IMR-90 (cell line): Measurements from ENCODE around the gene CYS1. TPM values are rescaled to one million over a fixed set of nuclear protein-coding genes. Genes with fewer than 3 reads are reported as not detected.

Source experiments
- ATAC-seq: fragments of 200-7000 bp; cut with Tn5 transposase; 2 replicates; pipeline ENCODE4 v1.9.1; 2020; ENCODE audit warnings: low read depth, mild to moderate bottlenecking, moderate library complexity
- BruUV-seq: library from RNA; stranded (reverse); fragments of 400-500 nt; replicated peaks from 2 replicates; lab custom pipeline; 2021; lab: Mats Ljungman, UMichigan
- CTCF ChIA-PET: fragments of 300-600 bp; formaldehyde crosslinking; extraction: SDS; loops from one replicate; lab custom pipeline; 2021; ENCODE audit warnings: antibody characterized with exemption; lab: Yijun Ruan, JAX
- POLR2A ChIA-PET: fragments of 300-600 bp; sonication (Branson Sonifier 250); formaldehyde crosslinking; loops from one replicate; lab custom pipeline; 2022; ENCODE audit warnings: antibody characterized with exemption; ENCODE audit not compliant: unreplicated experiment; lab: Charles Lee
- DNase-seq: peaks from one replicate; pipeline ENCODE4 v3.0.0; 2013
- H2AFZ ChIP-seq: replicated peaks from 2 replicates; pipeline ENCODE3; 2013; ENCODE audit warnings: low read length, mild to moderate bottlenecking; ENCODE audit not compliant: poor library complexity
- H2AK5ac ChIP-seq: 2 replicates; pipeline ENCODE4 v1.6.1; 2013; ENCODE audit warnings: low read depth, low read length, inconsistent platforms
- H2AK9ac ChIP-seq: replicated peaks from 2 replicates; pipeline ENCODE3; 2013; ENCODE audit warnings: mild to moderate bottlenecking, low read depth, low read length, moderate library complexity; ENCODE audit not compliant: poor library complexity
- H2BK120ac ChIP-seq: 2 replicates; pipeline ENCODE4 v1.6.1; 2013; ENCODE audit warnings: low read depth, low read length, inconsistent platforms
- H2BK15ac ChIP-seq: 3 replicates; pipeline ENCODE4 v1.6.1; 2013; ENCODE audit warnings: low read depth, low read length, inconsistent platforms
- H2BK20ac ChIP-seq: 2 replicates; pipeline ENCODE4 v1.6.1; 2013; ENCODE audit warnings: low read depth, mild to moderate bottlenecking, inconsistent platforms, low read length, moderate library complexity
- H2BK5ac ChIP-seq: 2 replicates; pipeline ENCODE4 v1.6.1; 2013; ENCODE audit warnings: mild to moderate bottlenecking, low read depth, low read length, inconsistent platforms; ENCODE audit not compliant: poor library complexity, severe bottlenecking
- H3K14ac ChIP-seq: replicated peaks from 2 replicates; pipeline ENCODE4 v1.6.1; 2013; ENCODE audit warnings: low read depth, low read length, inconsistent platforms
- H3K18ac ChIP-seq: 2 replicates; pipeline ENCODE4 v1.6.1; 2013; ENCODE audit warnings: low read depth, low read length, control low read depth
- H3K23ac ChIP-seq: 2 replicates; pipeline ENCODE4 v1.6.1; 2013; ENCODE audit warnings: low read depth, low read length, inconsistent platforms
- H3K27ac ChIP-seq: 2 replicates; pipeline ENCODE4 v1.5.1; 2013; ENCODE audit warnings: mild to moderate bottlenecking, control low read depth, low read length; ENCODE audit not compliant: insufficient read depth
- H3K27me3 ChIP-seq: 2 replicates; pipeline ENCODE4 v1.6.1; 2013; ENCODE audit warnings: low read length; ENCODE audit not compliant: control insufficient read depth, insufficient read depth
- H3K36me3 ChIP-seq: 2 replicates; pipeline ENCODE4 v1.6.1; 2013; ENCODE audit warnings: low read length, mixed read lengths; ENCODE audit not compliant: control insufficient read depth, insufficient read depth
- H3K4ac ChIP-seq: 2 replicates; pipeline ENCODE4 v1.6.1; 2013; ENCODE audit warnings: low read depth, low read length, inconsistent platforms
- H3K4me1 ChIP-seq: 2 replicates; pipeline ENCODE4 v1.6.1; 2013; ENCODE audit warnings: low read length, mixed read lengths; ENCODE audit not compliant: control insufficient read depth, insufficient read depth
- H3K4me2 ChIP-seq: 2 replicates; pipeline ENCODE4 v1.6.1; 2013; ENCODE audit warnings: low read depth, mild to moderate bottlenecking, control low read depth, low read length, moderate library complexity
- H3K4me3 ChIP-seq: 2 replicates; pipeline ENCODE4 v1.5.1; 2013; ENCODE audit warnings: low read depth, mild to moderate bottlenecking, control low read depth, low read length, moderate library complexity; ENCODE audit not compliant: insufficient read depth
- H3K56ac ChIP-seq: 2 replicates; pipeline ENCODE4 v1.6.1; 2013; ENCODE audit warnings: low read length, inconsistent platforms; ENCODE audit not compliant: insufficient read depth; ENCODE audit errors: extremely low read depth
- H3K79me1 ChIP-seq, 2 experiments: 2 replicates each; pipeline ENCODE4 v1.6.1; 2013; ENCODE audit warnings: low read length in 2 of 2, inconsistent platforms in 1 of 2, low read depth in 1 of 2
- H3K9ac ChIP-seq: 2 replicates; pipeline ENCODE4 v1.6.1; 2013; ENCODE audit warnings: low read depth, low read length, control low read depth
- H3K9me1 ChIP-seq: 2 replicates; pipeline ENCODE4 v1.6.1; 2013; ENCODE audit warnings: low read length, inconsistent platforms; ENCODE audit not compliant: insufficient read depth
- H3K9me3 ChIP-seq: 2 replicates; pipeline ENCODE4 v1.6.1; 2013; ENCODE audit warnings: low read length; ENCODE audit not compliant: control insufficient read depth, insufficient read depth
- H4K20me1 ChIP-seq: 2 replicates; pipeline ENCODE4 v1.6.1; 2013; ENCODE audit warnings: low read length, inconsistent platforms; ENCODE audit not compliant: insufficient read depth
- H4K5ac ChIP-seq: 2 replicates; pipeline ENCODE4 v1.6.1; 2013; ENCODE audit warnings: mild to moderate bottlenecking, low read depth, low read length, control low read depth
- H4K8ac ChIP-seq, 2 experiments: 2 replicates each; pipeline ENCODE4 v1.6.1; 2013; ENCODE audit warnings: low read depth in 2 of 2, low read length in 2 of 2, control low read depth in 1 of 2, inconsistent platforms in 1 of 2
- H4K91ac ChIP-seq: 2 replicates; pipeline ENCODE4 v1.6.1; 2013; ENCODE audit warnings: low read depth, low read length, inconsistent platforms; ENCODE audit not compliant: insufficient read depth
- BHLHE40 ChIP-seq: fragments of 150-350 bp; IDR thresholded peaks from 2 replicates; pipeline ENCODE4 v1.6.1; 2016; ENCODE audit warnings: mild to moderate bottlenecking, low read depth, low read length
- CEBPB ChIP-seq: IDR thresholded peaks from 2 replicates; pipeline ENCODE4 v1.6.1; 2012; ENCODE audit warnings: low read depth, low read length, improper control_type of control experiment
- FOS ChIP-seq: fragments of 150-350 bp; IDR thresholded peaks from 2 replicates; pipeline ENCODE4 v1.6.1; 2016; ENCODE audit warnings: low read depth, low read length
- MAZ ChIP-seq: IDR thresholded peaks from 2 replicates; pipeline ENCODE4 v1.6.1; 2012; ENCODE audit warnings: low read depth, mild to moderate bottlenecking, low read length, improper control_type of control experiment, moderate library complexity, borderline replicate concordance
- MXI1 ChIP-seq: IDR thresholded peaks from 2 replicates; pipeline ENCODE4 v1.6.1; 2012; ENCODE audit warnings: low read depth, mild to moderate bottlenecking, low read length, moderate library complexity, borderline replicate concordance
- RAD21 ChIP-seq: IDR thresholded peaks from 2 replicates; pipeline ENCODE4 v1.6.1; 2012; ENCODE audit warnings: low read length, improper control_type of control experiment
- WGBS, 2 experiments: methylation state at CpG; one replicate each; pipeline versions ENCODE4 v1.1.5 to v1.1.7; 2013; ENCODE audit warnings: missing lambda C conversion rate in 2 of 2; ENCODE audit not compliant: insufficient read length in 1 of 2; ENCODE audit errors: extremely low coverage in 2 of 2; 5-methylcytosine and 5-hydroxymethylcytosine counted together
- dilution Hi-C: fragments of 300-500 bp; cut with HindIII; formaldehyde crosslinking; loops from one replicate; pipeline ENCODE4 v1.14.3; 2018; ENCODE audit warnings: low sequenced_read_pairs; ENCODE audit not compliant: unreplicated experiment
- in situ Hi-C: fragments of 300-500 bp; cut with MboI; formaldehyde crosslinking; loops from 3 replicates; pipeline ENCODE4 v1.14.3; 2019; ENCODE audit warnings: low sequenced_read_pairs, inconsistent platforms, mixed read lengths
- intact Hi-C: fragments of 100-400 bp; cut with micrococcal nuclease; formaldehyde crosslinking; loops from 2 replicates; pipeline ENCODE4 v1.10.0; 2022
- polyA plus RNA-seq, 3 experiments: library from polyadenylated mRNA; depleted of rRNA; stranded (reverse); fragments of >200 nt; gene quantifications; 2 replicates each; pipeline ENCODE4 v1.2.3, GENCODE V29; 2012; ENCODE audit warnings: low replicate concordance in 1 of 3
- total RNA-seq: library from RNA; depleted of rRNA; stranded (reverse); fragments of >200 nt; gene quantifications from 2 replicates; pipeline ENCODE4 v1.2.3, GENCODE V29; 2012
- TF ChIP-seq, protein P1 (sequence below): fragments of 150-350 bp; IDR thresholded peaks from 2 replicates; pipeline ENCODE4 v1.6.1; 2017; ENCODE audit warnings: mild to moderate bottlenecking, antibody characterized with exemption, low read length, low read depth

CYS1 gene
- total and polyA plus RNA-seq, 2 of the 4 experiments (the other 2 are of a cell fraction) = under 0.01 to 0.12 TPM

GRCh38 chr2:10047616-10048500, 32.4 kb downstream of the CYS1 start (continued):
- no peak for TF ChIP-seq CEBPB
- TF ChIP-seq MAZ = no peak
- no peak for TF ChIP-seq FOS

DNA sequence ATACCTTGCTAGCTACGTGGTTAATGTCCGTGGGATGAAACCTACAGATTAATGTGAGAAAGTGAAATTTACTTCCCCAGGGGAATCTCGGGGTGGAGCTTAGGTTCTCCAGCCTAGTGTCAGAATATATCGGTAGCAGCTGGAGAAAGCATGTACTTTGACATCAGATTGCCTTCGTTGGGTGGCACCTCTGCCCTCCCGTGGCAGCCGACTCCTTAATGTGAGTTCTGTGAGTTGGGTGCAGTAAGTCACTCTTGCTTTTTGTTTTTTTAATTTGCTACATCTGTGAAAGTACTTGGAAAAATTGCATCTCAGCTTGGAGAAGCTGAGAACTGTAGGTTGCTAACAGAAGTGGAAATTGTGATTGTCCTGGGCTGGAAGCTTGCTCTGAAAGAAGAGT, 33.3 kb downstream of the CYS1 start:
- no peak overlapping the region for H2BK5ac ChIP-seq
- no peak overlapping the region for H3K18ac ChIP-seq
- no peak overlapping the region for H4K5ac ChIP-seq
- in situ Hi-C loops (loop anchor here (5.0 to 10.0 kb wide), 2 partner anchors 250 to 482 kb away; no protein-coding TSS in a partner anchor), dilution Hi-C loops (no loop called here), intact Hi-C loops (loop anchor here (10.0 kb wide), 1 partner anchor 102 kb away; no protein-coding TSS in a partner anchor)
- 73% methylated on average over 5 of the region's 7 CpGs; no CpG with 5 or more reads in 1 of the 2 experiments for WGBS, 2 experiments
- ATAC-seq (no peak), DNase-seq (no peak)
- H4K20me1 ChIP-seq = peaks cover 6% of the 10 kb centered on the region; the same call in 1 of the 2 replicates
- ChIA-PET CTCF (interaction anchor here (2.5 kb wide), 1 partner anchor 233 kb away, joined by 9 read pairs; no protein-coding TSS in a partner anchor), POLR2A (no interaction called here)
- no peak overlapping the region for H2BK15ac ChIP-seq
- H3K56ac ChIP-seq = no peak overlapping the region
- H3K9ac ChIP-seq = no peak overlapping the region
- no peak overlapping the region for H2AK9ac ChIP-seq
- H3K27me3 ChIP-seq = no peaks in the 10 kb centered on the region
- H3K79me1 ChIP-seq = peaks cover 4 to 8% of the 10 kb centered on the region in 2 experiments; a peak in 3 of 4 replicates
- H3K4me3 ChIP-seq = no peak overlapping the region
- H3K9me3 ChIP-seq = no peaks in the 10 kb centered on the region
- no peak overlapping the region for H2BK20ac ChIP-seq
- no peak overlapping the region for H3K14ac ChIP-seq
- H2AK5ac ChIP-seq = no peak overlapping the region
- H2BK120ac ChIP-seq = no peak overlapping the region
- no TSS peak for BruUV-seq
- H3K4me2 ChIP-seq = no peak overlapping the region
- no peak overlapping the region for H3K4ac ChIP-seq
- TF ChIP-seq MXI1 = no peak
- no peak for TF ChIP-seq BHLHE40
- no peak for TF ChIP-seq FOS
- TF ChIP-seq, protein P1, sequence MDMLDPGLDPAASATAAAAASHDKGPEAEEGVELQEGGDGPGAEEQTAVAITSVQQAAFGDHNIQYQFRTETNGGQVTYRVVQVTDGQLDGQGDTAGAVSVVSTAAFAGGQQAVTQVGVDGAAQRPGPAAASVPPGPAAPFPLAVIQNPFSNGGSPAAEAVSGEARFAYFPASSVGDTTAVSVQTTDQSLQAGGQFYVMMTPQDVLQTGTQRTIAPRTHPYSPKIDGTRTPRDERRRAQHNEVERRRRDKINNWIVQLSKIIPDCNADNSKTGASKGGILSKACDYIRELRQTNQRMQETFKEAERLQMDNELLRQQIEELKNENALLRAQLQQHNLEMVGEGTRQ = no peak
- no peak for TF ChIP-seq RAD21
- no peak overlapping the region for H2AFZ ChIP-seq
- no peak overlapping the region for H4K8ac ChIP-seq
- no peak overlapping the region for H3K27ac ChIP-seq
- H3K4me1 ChIP-seq = peaks cover 1% of the 10 kb centered on the region; the same call in 1 of the 2 replicates
- H3K9me1 ChIP-seq = no peaks in the 10 kb centered on the region
- no peak overlapping the region for H3K23ac ChIP-seq
- no peak overlapping the region for H4K91ac ChIP-seq
- H3K36me3 ChIP-seq = peaks cover 14% of the 10 kb centered on the region
